CD4-positive, alpha-beta T cell treated with Interleukin-15 for 4 hours (primary cell): ENCODE data around the gene ACYP2.

Experiments
- DNase-seq: peaks from one replicate; pipeline ENCODE4 v3.0.0-alpha.2; 2020; ENCODE audit warnings: low spot score

Gene ACYP2

GRCh38 chr2:54161660-54162424 lies 46.4 kb downstream of the ACYP2 start:
- DNase-seq: no peak

GRCh38 chr2:54164106-54164505 lies 48.7 kb downstream of the ACYP2 start:
- no peak for DNase-seq

- no peak for DNase-seq
Observed at GRCh38 chr2:54166121-54166773, 50.8 kb downstream of the ACYP2 start.

- no peak for DNase-seq
Observed at GRCh38 chr2:54176577-54176976, 61.2 kb downstream of the ACYP2 start.

GRCh38 chr2:54183281-54183680 lies 67.9 kb downstream of the ACYP2 start:
- DNase-seq: no peak

- DNase-seq: no peak
Observed at GRCh38 chr2:54183972-54184371, 68.6 kb downstream of the ACYP2 start.

GRCh38 chr2:54185105-54185504 lies 69.7 kb downstream of the ACYP2 start:
- no peak for DNase-seq

GRCh38 chr2:54187331-54187730 lies 71.9 kb downstream of the ACYP2 start:
- DNase-seq: no peak

GRCh38 chr2:54189539-54189938 lies 74.1 kb downstream of the ACYP2 start:
- DNase-seq: no peak

- DNase-seq: no peak
Observed at GRCh38 chr2:54191361-54192135, 76.1 kb downstream of the ACYP2 start.

GRCh38 chr2:54194761-54195750 lies 79.6 kb downstream of the ACYP2 start:
- no peak for DNase-seq

- no peak for DNase-seq
Observed at GRCh38 chr2:54196646-54197045, 81.2 kb downstream of the ACYP2 start.

- no peak for DNase-seq
Observed at GRCh38 chr2:54204476-54204875, 89.1 kb downstream of the ACYP2 start.

- no peak for DNase-seq
Observed at GRCh38 chr2:54206596-54206995, 91.2 kb downstream of the ACYP2 start.

- DNase-seq: no peak
Observed at GRCh38 chr2:54207666-54208195, 92.3 kb downstream of the ACYP2 start.

- no peak for DNase-seq
Observed at GRCh38 chr2:54208364-54209240, 93.2 kb downstream of the ACYP2 start.

- no peak for DNase-seq
Observed at GRCh38 chr2:54209379-54209778, 94.0 kb downstream of the ACYP2 start.

- no peak for DNase-seq
Observed at GRCh38 chr2:54212456-54212855, 97.0 kb downstream of the ACYP2 start.

- no peak for DNase-seq
Observed at GRCh38 chr2:54213082-54213481, 97.7 kb downstream of the ACYP2 start.

GRCh38 chr2:54224997-54225396 lies 109.6 kb downstream of the ACYP2 start:
- no peak for DNase-seq
